Smooth muscle cell of the brain vasculature (primary cell): ENCODE data around the gene MKS1.

ENCODE experiments used
- DNase-seq: peaks from one replicate; pipeline ENCODE4 v3.0.0-alpha.2; 2012; ENCODE audit warnings: low read depth, low spot score

Gene MKS1

DNA sequence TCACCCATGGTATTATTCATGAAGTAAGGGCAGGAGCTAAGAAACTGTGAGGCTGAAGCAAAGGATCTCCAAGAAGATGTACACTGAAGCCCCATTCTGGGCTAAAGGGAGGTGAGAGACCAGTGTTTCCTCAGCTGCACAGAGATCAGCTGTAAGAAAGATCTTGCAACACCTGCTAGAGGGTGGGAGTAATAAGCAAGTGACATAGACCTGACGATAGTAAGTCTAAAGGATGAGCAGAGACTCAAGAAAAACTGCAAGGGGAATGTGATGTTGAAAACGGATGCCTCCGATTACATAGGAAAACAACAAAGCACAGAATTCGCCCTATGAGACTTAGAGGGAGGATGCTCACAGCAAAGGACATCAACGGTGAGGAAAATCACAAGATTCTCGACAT lies 52.4 kb downstream of the MKS1 start, which contains the start of gene OR4D2:
OR4D2 (plus strand) TSS at position 301 of the 400 bp plus-strand sequence. CDS start 2,674 bp downstream, outside the sequence.
- no peak for DNase-seq

DNA sequence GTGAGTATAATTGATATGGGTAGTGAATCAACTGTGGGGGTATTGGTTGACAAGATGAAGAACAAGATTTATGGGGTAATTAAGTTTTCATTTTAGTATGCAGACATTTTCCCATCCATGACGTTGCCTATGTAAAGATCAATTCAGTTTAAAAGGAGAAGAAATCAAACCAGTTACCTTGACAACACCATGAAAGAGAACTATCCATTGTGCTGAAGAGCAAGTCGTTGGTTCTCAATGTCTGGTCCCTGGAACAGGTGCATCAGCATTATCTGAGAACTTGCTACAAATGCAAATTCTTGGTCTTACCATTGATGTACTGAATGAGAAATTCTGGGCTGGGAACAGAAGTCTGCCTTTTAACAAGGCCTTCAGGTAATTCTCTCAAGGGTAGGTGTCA lies 53.1 kb downstream of the MKS1 start:
- no peak for DNase-seq

DNA sequence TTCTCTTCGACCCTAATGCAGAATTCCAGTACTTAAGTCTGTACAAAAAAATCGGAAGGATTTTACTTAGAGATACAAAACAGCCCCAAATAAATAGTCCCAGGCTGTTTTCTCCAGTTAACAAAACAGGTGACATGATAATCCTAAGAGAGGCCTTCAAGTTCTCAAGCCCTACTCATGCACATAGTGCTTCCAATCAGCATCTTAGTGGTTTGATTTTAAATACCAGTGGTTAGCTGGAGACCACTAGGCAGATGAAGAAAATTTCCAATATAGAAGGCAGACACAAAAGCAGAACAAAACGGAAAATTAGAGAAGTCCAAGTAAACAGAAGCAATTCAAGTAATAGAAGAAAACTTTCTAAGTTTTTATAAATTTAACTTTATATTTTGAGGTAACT lies 57.5 kb downstream of the MKS1 start:
- no peak for DNase-seq

DNA sequence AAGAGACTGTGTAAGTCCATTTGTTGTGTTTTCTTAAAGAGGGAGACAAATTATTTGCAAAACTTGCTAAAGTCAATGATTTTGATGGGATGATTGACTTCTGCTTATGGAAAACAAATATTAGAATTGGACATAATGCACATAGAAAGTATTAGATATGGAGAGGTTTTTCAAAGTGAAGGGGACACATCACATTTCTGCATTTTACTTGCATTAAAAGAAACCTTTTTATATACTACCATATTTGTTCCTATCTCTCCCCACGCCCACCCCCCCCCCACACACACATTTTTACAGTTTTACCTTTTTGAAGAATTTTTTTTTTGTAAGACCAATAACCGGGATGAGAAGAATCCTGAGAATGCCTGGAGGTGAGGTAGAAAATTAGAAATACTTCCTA lies 60.9 kb downstream of the MKS1 start:
- DNase-seq, result no peak

DNA sequence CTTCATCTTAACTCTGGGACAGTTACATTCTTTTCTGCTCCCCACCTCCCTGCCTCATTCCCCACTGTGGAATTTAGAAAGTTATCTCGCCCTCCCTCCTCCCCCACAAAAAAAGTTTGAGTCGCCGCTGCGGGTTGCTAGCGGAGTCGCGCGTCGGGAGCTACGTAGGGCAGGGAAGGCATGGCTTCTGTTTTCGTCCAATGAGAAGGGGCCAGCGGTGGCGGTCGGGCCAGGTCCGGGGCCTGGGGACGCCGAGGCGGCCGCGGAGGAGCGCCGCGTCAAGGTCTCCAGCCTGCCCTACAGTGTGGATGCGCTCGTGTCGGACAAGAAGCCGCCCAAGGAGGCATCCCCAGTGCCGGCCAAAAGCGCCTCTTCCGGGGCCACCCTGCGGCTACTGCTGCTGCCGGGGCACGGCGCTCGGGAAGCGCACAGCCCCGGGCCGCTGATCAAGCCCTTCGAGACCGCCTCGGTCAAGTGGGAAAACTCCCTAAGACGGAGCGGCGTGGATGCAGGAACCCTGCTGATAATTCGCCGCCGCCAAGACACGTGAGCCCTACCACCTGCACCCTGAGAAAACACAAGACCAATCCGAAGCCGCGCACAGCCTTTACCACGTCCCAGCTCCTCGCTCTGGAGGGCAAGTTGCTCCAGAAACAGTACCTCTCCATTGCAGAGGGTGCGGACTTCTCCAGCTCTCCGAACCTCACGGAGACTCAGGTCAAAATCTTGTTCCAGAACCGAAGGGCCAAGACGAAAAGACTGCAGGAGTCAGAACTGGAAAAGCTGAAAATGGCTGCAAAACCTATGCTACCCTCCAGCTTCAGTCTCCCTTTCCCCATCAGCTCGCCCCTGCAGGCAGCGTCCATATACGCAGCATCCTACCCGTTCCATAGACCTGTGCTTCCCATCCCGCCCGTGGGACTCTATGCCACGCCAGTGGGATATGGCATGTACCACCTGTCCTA lies 61.9 kb downstream of the MKS1 start:
- no peak for DNase-seq
